Colonic mucosa (tissue), 4 donors: Measurements from ENCODE around the gene CCDC197. TPM values are rescaled to one million over a fixed set of nuclear protein-coding genes. Genes with fewer than 3 reads are reported as not detected.

Source experiments
- DNase-seq: peaks from one replicate; pipeline ENCODE4 v3.0.0-alpha.2; 2020
- H3K27ac ChIP-seq: fragments of 200-600 bp; one replicate; pipeline ENCODE4 v1.8.0; 2021
- H3K27me3 ChIP-seq: fragments of 200-600 bp; one replicate; pipeline ENCODE4 v1.8.0; 2021
- H3K36me3 ChIP-seq: fragments of 200-600 bp; one replicate; pipeline ENCODE4 v1.8.0; 2021
- H3K4me1 ChIP-seq: fragments of 200-600 bp; one replicate; pipeline ENCODE4 v1.8.0; 2021; ENCODE audit warnings: mild to moderate bottlenecking
- H3K4me3 ChIP-seq: fragments of 200-600 bp; one replicate; pipeline ENCODE4 v1.8.0; 2021
- H3K9ac ChIP-seq, 2 donors: one replicate each; pipeline ENCODE4 v1.7.0; 2013; ENCODE audit warnings: control low read depth in 2 of 2, low read depth in 2 of 2, low read length in 2 of 2
- H3K9me3 ChIP-seq: fragments of 200-600 bp; one replicate; pipeline ENCODE4 v1.8.0; 2021
- intact Hi-C: fragments of 100-400 bp; cut with DNase I; formaldehyde crosslinking; loops from one replicate; pipeline ENCODE4 v1.14.1; 2022
- total RNA-seq, 2 donors: library from RNA; stranded (reverse); fragmentation: NEBNext Ultra II Directional in 1 of 2; extraction: Animal tissue kit (Norgen Biotek cat#: 25700) in 1 of 2; gene quantifications; one replicate each; pipeline ENCODE4 v1.2.1, GENCODE V29; 2021
- TF ChIP-seq, protein P1 (sequence below): fragments of 200-600 bp; IDR thresholded peaks from one replicate; pipeline ENCODE4 v1.8.0; 2022; ENCODE audit warnings: antibody characterized with exemption, mild to moderate bottlenecking
- donor health status: healthy.
- donor health status: DM: no; HTN: no; CAD: no.
- donor health status: DM: no; HTN: no; CAD: no.

Gene CCDC197
- total RNA-seq, 2 donors from 2014 or later = not detected

GRCh38 chr14:93967637-93968250, 29.4 kb upstream of the CCDC197 start:
- Histone ChIP-seq H3K27me3 (no peaks in the 10 kb centered on the region), H3K36me3 (no peaks in the 10 kb centered on the region), H3K9ac (no peak overlapping the region), H3K4me3 (no peak overlapping the region), H3K4me1 (no peaks in the 10 kb centered on the region), H3K9me3 (no peaks in the 10 kb centered on the region), H3K27ac (no peak overlapping the region)
- TF ChIP-seq, protein P1, sequence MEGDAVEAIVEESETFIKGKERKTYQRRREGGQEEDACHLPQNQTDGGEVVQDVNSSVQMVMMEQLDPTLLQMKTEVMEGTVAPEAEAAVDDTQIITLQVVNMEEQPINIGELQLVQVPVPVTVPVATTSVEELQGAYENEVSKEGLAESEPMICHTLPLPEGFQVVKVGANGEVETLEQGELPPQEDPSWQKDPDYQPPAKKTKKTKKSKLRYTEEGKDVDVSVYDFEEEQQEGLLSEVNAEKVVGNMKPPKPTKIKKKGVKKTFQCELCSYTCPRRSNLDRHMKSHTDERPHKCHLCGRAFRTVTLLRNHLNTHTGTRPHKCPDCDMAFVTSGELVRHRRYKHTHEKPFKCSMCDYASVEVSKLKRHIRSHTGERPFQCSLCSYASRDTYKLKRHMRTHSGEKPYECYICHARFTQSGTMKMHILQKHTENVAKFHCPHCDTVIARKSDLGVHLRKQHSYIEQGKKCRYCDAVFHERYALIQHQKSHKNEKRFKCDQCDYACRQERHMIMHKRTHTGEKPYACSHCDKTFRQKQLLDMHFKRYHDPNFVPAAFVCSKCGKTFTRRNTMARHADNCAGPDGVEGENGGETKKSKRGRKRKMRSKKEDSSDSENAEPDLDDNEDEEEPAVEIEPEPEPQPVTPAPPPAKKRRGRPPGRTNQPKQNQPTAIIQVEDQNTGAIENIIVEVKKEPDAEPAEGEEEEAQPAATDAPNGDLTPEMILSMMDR = no peak
- DNase-seq = no peak
- intact Hi-C loops = no loop called here

DNA sequence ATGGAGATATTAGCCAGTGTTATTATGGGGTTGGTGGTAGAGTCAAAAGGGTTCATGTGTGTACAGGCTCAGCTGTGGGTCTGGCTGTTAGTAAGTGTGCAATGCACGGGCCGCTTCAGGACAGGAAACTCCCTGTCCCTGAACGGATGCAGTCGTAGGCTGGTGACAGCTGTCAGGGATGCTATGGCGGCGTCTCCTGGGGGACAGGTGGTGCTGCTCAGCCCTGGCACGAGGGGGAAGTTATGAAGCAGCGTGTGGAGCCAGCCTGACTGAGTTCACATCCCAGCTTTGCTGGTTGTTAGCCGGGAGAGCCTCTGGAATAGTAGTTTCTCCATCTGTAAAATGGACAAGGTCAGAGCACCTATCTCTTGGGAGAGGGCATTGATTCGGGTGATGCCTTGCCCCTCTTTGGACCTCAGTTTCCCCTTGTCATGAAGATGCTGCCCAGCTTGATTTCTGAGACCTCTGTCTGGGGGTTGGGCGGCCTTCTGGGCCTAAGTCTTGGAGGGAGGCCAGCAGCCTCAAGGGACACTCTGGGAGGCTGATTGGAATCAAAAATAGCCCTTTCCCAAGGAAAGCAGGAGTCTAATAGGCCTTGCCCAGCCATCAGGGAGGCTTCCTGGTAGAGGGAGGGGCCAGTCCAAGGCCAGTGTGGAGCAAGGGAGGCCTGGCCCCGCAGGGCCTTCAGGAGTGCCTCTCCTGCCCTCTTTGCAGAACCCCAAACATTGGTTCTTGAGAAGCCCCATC, 27.8 kb upstream of the CCDC197 start:
- Histone ChIP-seq H3K27me3 (no peaks in the 10 kb centered on the region), H3K27ac (no peak overlapping the region), H3K4me1 (no peaks in the 10 kb centered on the region), H3K9ac (no peak overlapping the region), H3K36me3 (no peaks in the 10 kb centered on the region), H3K9me3 (no peaks in the 10 kb centered on the region), H3K4me3 (no peak overlapping the region)
- TF ChIP-seq, protein P1 = no peak
- intact Hi-C loops = no loop called here
- no peak for DNase-seq

DNA sequence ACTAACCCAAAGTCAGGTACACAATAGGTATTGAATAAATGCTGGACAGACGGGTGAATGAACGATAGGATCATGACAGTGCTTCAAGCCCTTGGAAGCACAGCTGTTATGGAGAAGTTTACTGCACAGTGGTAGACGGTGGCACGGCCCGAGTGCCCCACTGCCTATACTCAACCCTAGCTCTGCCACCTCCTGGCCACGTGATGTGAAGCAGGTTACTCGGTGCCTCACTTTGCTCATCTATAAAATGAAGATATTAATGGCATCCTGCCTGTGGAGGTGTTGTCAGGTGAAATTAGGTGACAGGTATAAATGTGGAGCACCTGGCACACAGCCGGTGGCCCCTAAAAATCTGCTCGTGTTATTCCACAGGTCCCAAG, 26.5 kb upstream of the CCDC197 start:
- no peaks in the 10 kb centered on the region for H3K9me3 ChIP-seq
- intact Hi-C loops = no loop called here
- H3K4me1 ChIP-seq = no peaks in the 10 kb centered on the region
- H3K27ac ChIP-seq = peak overlapping the region; percentile 25
- H3K27me3 ChIP-seq = no peaks in the 10 kb centered on the region
- H3K4me3 ChIP-seq = peak overlapping the region; percentile 25
- TF ChIP-seq, protein P1 = no peak
- no peaks in the 10 kb centered on the region for H3K36me3 ChIP-seq
- H3K9ac ChIP-seq = peak overlapping the region in 1 of 2 donors; percentile 36
- DNase-seq = no peak

GRCh38 chr14:93970965-93971634, 26.0 kb upstream of the CCDC197 start:
- DNase-seq = no peak
- Histone ChIP-seq H3K4me3 (peak overlapping the region; percentile 25), H3K27ac (peak overlapping the region; percentile 25)

GRCh38 chr14:93971635-93972027, 25.5 kb upstream of the CCDC197 start:
- TF ChIP-seq, protein P1 = no peak
- Histone ChIP-seq H3K4me1 (no peaks in the 10 kb centered on the region), H3K9ac (peak overlapping the region in 1 of 2 donors; percentile 36), H3K36me3 (no peaks in the 10 kb centered on the region), H3K27ac (peak overlapping the region; percentile 25), H3K4me3 (no peak overlapping the region), H3K9me3 (no peaks in the 10 kb centered on the region), H3K27me3 (no peaks in the 10 kb centered on the region)
- intact Hi-C loops = no loop called here
- no peak for DNase-seq

More at GRCh38 chr14:93970965-93971634, 26.0 kb upstream of the CCDC197 start:
- no peaks in the 10 kb centered on the region for H3K4me1 ChIP-seq
- TF ChIP-seq, protein P1 = no peak
- no peaks in the 10 kb centered on the region for H3K36me3 ChIP-seq
- peak overlapping the region in 1 of 2 donors; percentile 36 for H3K9ac ChIP-seq
- no peaks in the 10 kb centered on the region for H3K9me3 ChIP-seq
- H3K27me3 ChIP-seq = no peaks in the 10 kb centered on the region
- intact Hi-C loops = no loop called here
